HG03378 (cell line): ENCODE results near the gene ARHGAP28.

Experiments used
- ATAC-seq: cut with Tn5 transposase; IDR thresholded peaks from one replicate; pipeline ENCODE4 v1.9.1; 2021; ENCODE audit warnings: mild to moderate bottlenecking, moderate library complexity; ENCODE audit not compliant: unreplicated experiment

Gene ARHGAP28

DNA sequence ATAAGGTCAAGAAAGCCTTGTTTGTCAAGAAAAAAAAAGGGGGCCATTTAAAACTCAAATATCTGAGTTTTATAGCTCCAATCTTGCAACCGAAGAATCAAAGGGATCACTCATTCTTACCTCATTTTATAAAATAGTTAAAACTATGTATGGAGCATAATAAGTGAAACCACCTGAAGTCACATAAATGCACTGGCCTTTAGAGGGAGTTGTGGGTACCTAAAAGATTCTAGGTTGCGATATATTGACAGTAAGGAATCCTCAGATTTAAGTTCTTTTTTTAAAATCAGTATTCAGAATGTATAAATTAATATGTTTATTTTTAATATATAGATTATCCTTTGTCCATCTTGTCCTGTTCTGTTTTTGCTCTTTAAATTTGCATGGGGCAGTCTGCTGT lies 3.4 kb downstream of the ARHGAP28 start:
- no peak for ATAC-seq

DNA sequence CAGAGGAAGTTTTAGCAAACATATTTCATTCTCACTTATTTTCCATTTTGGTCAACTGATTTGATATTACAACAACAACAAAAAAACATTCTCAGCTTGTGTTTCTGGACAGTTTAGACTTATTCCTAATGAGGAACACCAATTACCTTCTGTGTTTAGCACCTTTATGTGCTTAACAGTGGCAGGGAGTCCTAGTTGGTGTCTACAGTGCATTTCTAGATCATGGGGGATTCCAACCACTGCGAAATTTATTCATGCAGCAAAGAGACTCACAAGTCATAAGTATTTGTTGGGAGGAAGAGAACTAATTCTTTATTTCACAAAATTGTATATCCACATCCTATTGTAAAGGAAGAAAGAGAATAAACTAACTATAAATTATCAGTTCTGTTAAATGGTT lies 4.2 kb downstream of the ARHGAP28 start:
- ATAC-seq = no peak

DNA sequence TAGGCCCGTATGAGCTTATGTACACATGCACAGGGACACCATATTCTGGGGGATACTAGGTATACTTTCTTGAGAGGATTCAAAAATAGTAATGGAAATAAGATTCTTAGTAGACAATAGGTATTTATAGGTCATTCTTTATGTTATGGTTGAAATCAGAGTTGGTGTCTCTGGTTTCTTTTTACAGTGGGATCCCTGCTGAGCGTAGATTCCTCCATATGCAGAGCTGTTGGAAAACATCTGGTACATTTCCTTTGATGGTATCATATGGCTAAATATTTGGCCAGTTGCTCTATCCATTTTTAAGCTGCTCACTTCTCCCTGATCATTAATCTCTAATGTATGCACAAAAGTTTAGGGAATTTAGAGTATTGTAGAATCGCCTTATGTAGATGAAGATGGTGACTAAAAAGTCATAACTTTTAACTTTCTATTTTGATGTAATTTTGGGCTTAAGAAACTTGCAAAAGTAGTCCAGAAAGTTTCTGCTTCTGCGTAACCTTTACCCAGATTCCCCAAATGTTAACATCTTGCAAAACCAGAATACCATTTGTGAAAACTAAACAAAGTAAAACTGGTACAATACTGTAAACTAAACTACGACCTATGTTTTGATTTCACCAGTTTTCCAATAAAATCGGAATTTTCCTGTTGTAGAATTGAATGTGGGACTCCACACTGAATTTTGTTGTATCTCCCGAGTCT lies 5.4 kb downstream of the ARHGAP28 start:
- ATAC-seq = no peak

DNA sequence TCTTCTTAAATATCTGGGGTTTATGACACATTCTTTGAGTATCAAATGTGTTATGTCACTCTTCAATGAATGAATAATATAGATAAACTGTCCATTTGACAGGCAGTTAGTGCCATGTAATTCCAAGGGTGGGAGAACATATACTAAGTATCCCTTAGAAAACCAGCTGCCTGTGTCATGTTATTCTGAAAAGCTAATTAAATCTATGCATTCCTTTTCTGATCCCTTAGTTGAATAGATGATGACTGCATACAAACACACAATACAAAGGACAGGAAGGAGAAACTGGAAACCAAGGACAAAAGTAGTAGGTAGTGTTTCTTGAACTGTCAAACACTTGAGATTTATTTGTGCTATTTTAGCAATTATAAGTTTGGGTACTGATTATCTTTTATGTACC lies 8.3 kb downstream of the ARHGAP28 start:
- no peak for ATAC-seq

DNA sequence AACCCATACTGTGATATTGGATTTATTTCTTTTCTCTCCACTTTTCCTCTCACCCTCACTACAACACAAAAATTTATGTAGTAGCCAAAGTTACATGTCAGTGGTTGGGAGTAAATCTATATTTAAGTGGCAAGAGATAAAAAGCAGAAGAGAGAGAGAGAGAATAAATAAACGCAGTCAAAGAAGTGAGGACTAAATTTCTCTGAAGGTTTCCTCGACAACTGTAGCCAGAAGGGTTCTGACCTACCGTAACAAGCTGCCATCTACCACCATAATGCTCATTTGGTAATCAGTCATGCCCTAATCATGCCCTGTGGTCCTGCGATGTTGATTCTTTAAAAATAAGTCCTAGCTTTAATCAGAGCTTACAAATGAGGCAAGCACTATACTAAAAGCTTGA lies 9.1 kb downstream of the ARHGAP28 start:
- no peak for ATAC-seq

DNA sequence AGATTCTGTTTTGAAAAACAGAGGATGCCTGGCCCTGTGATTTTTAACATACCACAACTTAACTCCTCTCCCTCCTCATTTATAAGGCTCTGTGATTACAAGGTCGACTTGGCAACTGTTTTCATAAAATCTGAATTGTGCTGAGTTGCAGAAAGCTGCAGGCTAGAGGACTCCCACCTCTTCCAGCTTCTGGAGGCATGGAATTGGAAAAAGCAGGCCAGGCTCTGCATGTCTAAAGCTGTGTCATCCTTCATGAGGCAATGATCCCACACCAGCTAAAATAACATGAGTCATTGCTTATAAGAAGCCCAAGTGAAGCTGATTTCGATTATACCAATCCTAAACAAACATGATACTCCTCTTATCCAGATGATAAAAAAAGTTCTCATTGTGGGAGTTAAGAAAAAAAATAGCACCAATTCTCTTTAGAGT lies 11.7 kb downstream of the ARHGAP28 start:
- no peak for ATAC-seq

DNA sequence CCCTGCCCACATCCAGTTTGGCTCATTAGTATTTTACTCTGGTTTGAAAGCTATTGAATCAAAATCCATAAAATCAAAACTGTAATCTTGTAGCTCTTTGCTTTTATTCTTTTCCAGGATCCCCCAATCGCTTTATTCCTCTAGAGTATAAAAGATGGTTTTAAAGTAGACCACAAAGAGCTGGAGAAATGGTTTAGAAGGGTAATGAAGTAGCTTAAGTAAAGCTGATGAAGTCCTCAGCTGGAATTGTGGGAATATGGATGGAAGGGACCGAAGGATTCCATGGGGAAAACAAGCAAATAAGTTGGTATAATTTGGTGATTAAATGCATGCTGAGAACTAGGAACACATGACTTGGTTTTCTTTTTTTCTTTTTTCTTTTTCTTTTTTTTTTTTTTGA lies 12.3 kb downstream of the ARHGAP28 start:
- ATAC-seq = no peak

DNA sequence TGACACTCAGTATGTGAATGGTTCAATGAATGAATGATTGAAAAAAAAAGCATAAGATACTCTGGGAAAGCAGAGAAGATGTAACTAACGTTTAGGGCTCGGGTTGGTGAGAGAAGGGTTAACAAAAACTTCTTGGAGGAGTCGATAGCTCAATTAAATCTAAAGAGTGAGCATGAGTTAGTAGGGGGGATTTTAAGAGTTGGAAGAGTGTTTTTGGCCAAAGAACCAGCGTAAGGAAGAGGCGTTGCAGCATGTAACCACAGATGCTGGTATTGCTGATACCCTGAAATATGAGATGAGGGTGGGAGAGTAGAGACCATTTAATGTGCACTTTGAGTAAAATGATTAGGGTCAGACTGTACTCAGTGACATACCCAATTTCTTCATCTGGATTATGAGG lies 14.5 kb downstream of the ARHGAP28 start:
- ATAC-seq = no peak

DNA sequence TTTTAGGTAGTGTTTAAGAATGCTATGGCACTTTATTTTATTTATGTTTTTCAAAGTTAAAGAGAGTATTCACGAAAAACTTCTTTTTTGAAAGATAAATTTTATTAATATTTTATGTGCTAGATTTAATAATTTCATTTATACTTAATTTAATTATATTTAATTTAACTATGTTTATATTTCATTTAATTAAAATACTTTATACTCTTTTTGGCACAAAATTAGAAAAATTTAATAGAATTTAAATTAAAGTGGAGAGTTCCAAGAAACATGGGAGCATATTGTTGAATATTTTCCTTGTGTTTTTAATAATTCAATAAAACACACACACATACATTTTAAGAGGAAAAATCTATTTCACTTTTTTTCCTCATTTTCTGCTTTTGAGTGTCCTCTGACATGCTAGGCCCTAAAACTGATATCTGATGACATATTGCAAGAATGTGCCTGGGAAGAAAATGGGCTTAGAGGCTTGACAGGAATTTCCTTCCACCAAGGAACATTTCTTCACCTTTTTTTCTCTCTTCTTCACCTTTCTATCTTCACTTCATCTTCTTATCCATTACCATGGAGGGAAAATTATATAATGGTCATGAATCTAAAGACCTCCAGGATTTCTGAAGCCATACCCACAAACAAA lies 15.4 kb downstream of the ARHGAP28 start:
- ATAC-seq = no peak

DNA sequence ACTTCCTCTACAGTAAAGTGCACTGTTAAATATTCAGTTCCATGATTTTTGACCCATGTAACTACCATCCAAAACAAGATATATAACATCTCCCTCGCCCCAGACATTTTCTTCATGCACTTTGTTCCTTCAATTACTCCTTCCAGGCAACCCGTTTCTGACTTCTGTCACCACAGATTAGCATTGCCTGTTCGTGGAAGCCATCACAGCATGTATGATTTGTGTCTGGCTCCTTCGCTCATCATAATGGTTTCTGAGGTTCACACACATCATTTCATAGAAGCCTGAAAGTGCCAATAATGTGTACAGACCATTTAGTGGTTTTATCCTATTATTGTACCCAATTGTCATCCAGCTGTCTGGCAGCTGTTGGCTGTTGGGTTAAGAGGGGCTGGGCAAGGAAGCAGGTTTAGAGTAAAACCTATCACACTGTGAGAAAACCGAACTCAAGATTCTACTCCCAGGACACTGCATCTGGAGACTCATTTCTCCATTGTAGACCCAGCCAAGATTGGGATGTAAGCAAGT lies 16.1 kb downstream of the ARHGAP28 start:
- ATAC-seq = no peak

DNA sequence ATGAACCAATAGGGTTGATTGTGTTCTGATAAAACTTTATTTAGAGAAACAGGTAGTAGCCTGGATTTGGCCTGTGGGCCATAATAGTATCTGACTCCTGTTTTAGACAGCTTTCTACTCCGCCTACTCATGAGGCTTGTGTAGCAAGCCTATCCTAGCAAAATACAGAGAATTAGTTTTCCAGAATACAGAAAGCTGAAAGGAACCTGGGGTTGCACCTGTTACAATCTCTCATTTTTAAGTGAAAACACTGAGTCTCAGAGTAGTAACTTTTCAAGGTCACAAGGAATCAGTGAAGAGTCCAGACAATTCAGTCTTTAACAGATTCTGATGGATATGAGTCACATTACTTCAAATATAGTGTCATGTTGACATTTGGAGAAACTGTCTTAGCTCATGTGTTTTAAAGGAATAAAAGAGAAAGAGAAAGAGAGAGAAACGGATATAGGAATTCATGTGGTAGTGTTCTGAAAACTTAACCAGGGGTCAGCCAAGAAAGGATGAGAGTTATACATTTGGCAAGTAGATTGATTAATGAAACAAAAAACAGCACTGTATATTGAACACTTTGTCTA lies 17.0 kb downstream of the ARHGAP28 start:
- ATAC-seq = no peak

DNA sequence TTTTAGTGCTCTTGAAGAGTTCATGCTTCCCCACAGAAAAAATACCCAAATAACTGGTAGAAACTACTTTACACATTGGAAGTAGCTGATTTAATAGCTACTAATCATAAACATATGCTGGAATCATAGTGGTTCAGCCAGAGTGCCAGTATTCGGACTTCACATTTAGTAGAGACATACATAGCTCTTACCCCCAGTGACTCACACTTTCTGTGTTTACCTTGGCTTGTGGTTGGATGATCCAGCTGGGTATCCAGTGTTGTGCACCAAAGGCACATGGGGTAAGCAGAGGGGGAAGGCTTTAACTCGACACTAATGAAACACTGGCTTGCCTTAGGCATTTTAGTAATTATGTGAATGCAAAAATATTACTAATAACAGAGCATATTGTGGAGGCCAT lies 18.1 kb downstream of the ARHGAP28 start:
- ATAC-seq = no peak

DNA sequence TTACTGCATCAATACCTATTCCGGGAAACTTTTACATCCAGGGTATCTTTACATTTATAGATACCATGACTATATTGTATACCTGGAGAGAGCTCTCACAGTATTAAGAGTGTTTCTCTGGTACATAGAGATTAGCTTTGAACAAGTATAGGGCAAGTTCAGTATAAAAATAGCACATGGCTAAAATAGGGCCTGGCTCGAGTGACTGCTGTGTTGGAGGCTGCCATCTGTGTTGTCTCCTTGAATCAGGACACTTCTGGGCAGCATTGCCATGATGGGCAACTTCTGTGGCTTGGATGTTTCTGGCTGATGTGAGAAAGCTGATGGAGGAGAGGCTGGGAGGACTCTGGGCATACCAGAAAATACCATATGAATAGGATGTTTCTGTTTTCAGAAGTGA lies 18.7 kb downstream of the ARHGAP28 start:
- no peak for ATAC-seq

DNA sequence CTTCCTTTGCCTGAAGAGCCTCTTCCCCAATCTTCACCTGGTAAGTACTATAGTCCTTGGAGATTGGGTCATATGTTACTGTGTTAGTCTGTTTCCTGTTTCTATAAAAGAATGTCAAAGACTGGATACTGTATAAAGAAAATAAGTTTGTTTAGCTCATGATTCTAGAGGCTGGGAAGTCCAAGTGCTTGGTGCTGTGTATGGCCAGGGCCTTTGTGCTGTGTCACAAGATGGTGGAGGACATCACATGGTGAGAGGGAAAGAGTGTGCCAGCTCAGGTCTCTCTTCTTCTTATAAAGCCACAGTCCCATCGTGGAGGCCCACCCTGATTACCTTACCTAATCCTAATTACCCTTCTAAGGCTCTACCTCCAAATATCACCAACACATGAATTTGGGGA lies 20.9 kb downstream of the ARHGAP28 start:
- ATAC-seq = no peak

DNA sequence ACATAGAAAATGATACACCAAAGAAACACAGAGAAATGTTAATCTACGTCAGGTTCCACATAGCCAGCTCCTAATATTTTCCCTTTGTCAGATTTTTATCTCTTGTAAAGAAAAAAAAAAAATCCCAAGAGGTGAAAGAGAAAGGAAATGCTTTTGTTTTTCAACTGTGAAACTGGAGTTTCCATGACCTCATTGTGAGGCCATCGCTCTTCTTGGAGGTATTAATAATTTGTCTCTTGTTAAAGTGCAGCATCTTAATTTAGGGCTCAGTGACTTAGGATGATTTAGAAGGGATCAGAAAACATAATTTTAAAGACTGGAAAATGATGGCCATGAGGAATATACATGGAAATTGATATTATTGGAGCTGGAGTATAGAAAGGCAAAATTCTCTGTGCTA lies 21.7 kb downstream of the ARHGAP28 start:
- no peak for ATAC-seq

DNA sequence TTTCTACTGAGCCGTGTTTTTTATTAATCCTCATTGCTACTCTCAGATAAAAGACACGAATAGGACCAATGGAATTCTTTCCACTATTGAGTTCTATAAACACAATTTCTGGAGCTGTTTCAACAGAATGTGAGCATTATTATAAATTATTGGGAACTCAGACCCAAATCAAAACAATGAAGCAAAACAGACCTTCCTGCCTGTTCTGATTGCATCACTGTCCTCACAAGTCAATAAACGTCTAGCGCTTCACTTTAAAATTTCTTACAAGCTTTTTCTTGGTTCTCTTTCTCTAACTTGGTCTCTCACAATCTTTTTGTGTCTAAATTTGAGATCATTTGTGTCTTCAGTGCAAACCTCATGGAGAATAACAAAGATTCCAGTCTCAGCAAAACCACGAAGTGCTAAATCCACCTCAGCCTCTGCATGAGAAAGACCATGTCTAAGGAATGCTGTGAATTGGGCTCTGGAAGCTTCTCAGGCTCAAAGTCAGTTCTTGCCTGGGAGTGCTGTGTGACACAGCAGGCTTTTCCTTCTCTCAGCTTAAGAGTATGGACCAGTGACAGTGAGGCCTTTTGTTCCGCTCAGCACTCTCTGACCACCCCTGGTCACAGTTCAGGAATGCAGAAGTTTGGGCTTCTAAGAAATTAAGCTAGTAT lies 22.8 kb downstream of the ARHGAP28 start:
- ATAC-seq = no peak

DNA sequence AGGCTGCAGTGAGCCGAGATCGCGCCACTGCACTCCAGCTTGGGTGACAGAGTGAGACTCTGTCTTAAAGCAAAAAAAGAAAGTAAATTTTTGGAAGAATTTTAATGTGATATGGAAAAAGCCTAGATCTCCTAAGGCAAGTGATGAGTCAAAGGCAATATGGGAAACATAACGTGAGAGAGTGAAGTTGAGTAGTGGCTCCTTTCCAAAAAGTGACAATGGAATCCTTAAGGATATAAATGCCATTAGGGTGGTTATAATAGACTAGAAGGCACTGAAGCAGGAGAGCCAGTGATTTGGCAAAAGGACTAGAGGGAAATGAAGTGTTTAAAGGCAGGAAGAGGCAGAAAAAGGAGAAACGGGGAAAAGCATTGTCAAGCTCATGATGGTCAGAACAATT lies 25.6 kb downstream of the ARHGAP28 start:
- ATAC-seq = no peak

DNA sequence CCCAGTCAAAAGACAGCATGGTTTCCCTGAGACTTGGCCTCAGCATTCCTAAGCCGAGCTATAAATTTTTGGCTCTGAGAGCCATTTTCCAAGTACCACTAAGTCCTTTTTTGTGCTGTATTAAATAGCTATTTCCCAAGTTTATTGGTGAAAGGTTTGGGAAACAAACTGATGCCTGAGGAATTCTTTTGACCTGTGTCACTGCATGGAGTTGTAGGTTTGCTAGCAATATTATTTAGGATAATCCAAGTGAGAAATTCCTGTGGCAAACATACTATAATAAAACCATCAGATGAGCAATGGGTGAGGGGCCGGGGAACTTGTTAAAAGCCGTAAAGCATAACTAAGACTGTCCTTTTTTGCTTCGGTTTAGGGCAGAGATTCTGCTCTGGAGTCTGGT lies 28.4 kb downstream of the ARHGAP28 start:
- ATAC-seq = no peak

DNA sequence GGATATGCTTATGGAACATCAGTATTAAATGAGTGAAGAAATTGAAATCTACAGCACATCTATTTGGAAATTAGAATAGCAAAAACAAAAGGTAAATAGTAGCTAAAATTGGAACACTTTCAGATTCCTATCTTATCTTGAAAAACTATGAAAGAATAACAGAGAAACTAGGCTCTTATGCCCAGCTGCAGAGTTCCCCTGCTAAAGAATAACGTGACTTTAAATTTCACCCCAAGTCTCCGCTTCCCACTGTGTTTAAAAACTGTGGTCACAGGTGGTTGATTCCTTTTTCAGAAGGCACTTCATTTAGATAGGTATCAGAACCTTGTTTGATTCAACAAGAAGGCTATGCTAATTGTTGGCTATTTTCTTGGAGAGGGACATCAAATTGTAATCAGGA lies 30.1 kb downstream of the ARHGAP28 start:
- ATAC-seq = no peak

DNA sequence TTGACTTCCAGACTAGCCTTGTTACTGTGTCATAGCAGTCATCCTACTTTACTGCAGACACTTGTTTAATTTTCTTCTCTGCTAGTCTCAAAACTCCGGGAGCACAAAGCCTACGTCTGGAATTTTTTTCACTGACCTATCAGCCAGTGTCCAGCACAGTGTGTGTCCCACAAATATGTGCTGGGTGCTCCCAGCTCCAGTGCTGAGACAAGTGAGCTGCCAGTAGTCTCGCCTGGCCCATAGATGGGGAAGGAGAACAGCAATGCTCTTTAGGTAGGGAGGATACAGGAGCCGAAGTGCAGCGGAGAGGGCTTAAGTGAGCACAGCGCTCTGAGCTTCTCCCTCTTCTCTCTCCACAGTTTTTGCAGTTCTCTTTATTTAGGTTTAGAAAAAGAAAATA lies 34.0 kb downstream of the ARHGAP28 start:
- no peak for ATAC-seq

DNA sequence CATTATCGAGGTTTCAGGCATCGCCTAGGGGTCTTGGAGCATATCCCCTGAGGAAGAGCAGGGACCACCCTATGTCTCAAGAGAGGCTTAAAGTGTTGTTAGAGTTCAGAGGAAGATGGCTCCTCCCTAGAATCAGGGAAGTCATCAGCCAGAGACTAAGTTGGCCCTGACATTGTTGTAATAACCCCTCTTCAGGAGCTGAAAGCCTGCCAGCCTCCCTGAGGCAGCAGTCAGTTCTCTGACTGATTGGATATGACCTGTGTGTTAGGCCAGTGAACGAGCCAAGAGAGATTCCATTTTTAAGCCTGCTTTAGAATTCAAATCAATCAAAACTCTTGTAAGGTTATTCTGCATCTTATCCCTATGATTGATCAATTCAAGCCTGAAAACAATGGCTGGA lies 34.9 kb downstream of the ARHGAP28 start:
- ATAC-seq = no peak

DNA sequence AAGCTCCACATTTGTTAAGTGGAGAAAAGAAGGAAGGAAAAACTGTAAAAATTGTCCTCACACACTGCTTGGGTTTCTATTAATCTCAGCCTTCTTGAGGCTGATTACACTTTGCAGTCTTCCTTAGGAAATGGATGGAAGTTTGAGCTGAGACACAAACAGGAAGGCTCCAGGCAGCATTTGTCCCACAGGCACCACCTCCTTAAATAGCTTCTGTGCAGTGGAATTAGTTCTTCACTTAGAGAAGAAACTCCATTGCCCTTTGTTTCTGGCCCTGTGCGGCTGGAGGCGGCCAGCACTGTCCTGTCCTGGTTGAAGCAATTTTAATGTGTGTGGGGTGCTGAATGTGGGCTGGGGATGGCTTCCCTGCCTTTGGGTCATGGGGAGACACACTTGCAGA lies 44.3 kb downstream of the ARHGAP28 start:
- ATAC-seq = no peak
